PC-3 (cell line): ENCODE results near the gene SH3PXD2B. TPM values are rescaled to one million over a fixed set of nuclear protein-coding genes. Genes with fewer than 3 reads are reported as not detected.

Source experiments
- ATAC-seq: fragments of 200-7000 bp; cut with Tn5 transposase; 2 replicates; pipeline ENCODE4 v1.9.1; 2020; ENCODE audit warnings: mild to moderate bottlenecking, moderate library complexity
- BruUV-seq: library from RNA; stranded (reverse); fragments of 400-500 nt; replicated peaks from 2 replicates; lab custom pipeline; 2021; lab: Mats Ljungman, UMichigan
- CTCF ChIA-PET: fragments of 300-600 bp; sonication (Branson Sonifier 250); formaldehyde crosslinking; loops from one replicate; lab custom pipeline; 2022; ENCODE audit warnings: antibody characterized with exemption; lab: Charles Lee
- POLR2A ChIA-PET: fragments of 300-600 bp; sonication (Branson Sonifier 250); formaldehyde crosslinking; loops from one replicate; lab custom pipeline; 2022; ENCODE audit warnings: antibody characterized with exemption; ENCODE audit not compliant: unreplicated experiment; lab: Charles Lee
- DNase-seq: peaks from one replicate; pipeline ENCODE4 v3.0.0-alpha.2; 2015
- H2AFZ ChIP-seq: fragments of 300-600 bp; sonication (generic); 2 replicates; pipeline ENCODE4 v1.6.0; 2016; ENCODE audit warnings: antibody characterized with exemption, low read length
- H3F3A ChIP-seq: fragments of 300-600 bp; sonication (generic); one replicate; pipeline ENCODE4 v1.6.0; 2017; ENCODE audit warnings: antibody characterized with exemption, low read length, control low read depth, mild to moderate bottlenecking; ENCODE audit not compliant: unreplicated experiment
- H3K27ac ChIP-seq: fragments of 300-600 bp; sonication (generic); 2 replicates; pipeline ENCODE4 v1.5.1; 2016; ENCODE audit warnings: mild to moderate bottlenecking, low read length
- H3K27me3 ChIP-seq: fragments of 300-600 bp; sonication (generic); 2 replicates; pipeline ENCODE4 v1.6.1; 2016; ENCODE audit warnings: low read length, mixed read lengths
- H3K36me3 ChIP-seq: fragments of 300-600 bp; sonication (generic); 2 replicates; pipeline ENCODE4 v1.6.1; 2016; ENCODE audit warnings: low read depth, mixed run types, low read length, mixed read lengths
- H3K4me1 ChIP-seq: fragments of 300-600 bp; sonication (generic); 2 replicates; pipeline ENCODE4 v1.5.1; 2016; ENCODE audit warnings: low read length; ENCODE audit not compliant: insufficient read depth
- H3K4me2 ChIP-seq: fragments of 300-600 bp; sonication (generic); 2 replicates; pipeline ENCODE4 v1.6.0; 2016; ENCODE audit warnings: low read length
- H3K4me3 ChIP-seq: fragments of 300-600 bp; sonication (generic); 2 replicates; pipeline ENCODE4 v1.5.1; 2016; ENCODE audit warnings: mild to moderate bottlenecking, low read length, mixed read lengths
- H3K79me2 ChIP-seq: fragments of 300-600 bp; sonication (generic); 2 replicates; pipeline ENCODE4 v1.6.1; 2017; ENCODE audit warnings: low read length, mixed read lengths
- H3K9ac ChIP-seq: fragments of 300-600 bp; sonication (generic); 2 replicates; pipeline ENCODE4 v1.6.0; 2016; ENCODE audit warnings: mild to moderate bottlenecking, low read length
- H3K9me2 ChIP-seq: fragments of 300-600 bp; sonication (generic); replicated peaks from 2 replicates; pipeline ENCODE4 v1.6.1; 2016; ENCODE audit warnings: mixed run types, low read length, mixed read lengths
- H3K9me3 ChIP-seq: fragments of 300-600 bp; sonication (generic); 2 replicates; pipeline ENCODE4 v1.6.1; 2016; ENCODE audit warnings: low read length, mixed read lengths
- H4K20me1 ChIP-seq: fragments of 300-600 bp; sonication (generic); 2 replicates; pipeline ENCODE4 v1.6.1; 2016; ENCODE audit warnings: low read length, mixed read lengths
- CTCF ChIP-seq: fragments of 300-600 bp; sonication (generic); conservative IDR thresholded peaks from 2 replicates; pipeline ENCODE4 v1.5.1; 2017; ENCODE audit warnings: antibody characterized with exemption, low read depth, mild to moderate bottlenecking, low read length
- EZH2 ChIP-seq: fragments of 300-600 bp; sonication (generic); IDR thresholded peaks from one replicate; pipeline ENCODE4 v1.6.1; 2017; ENCODE audit warnings: antibody characterized with exemption, mild to moderate bottlenecking, low read length; ENCODE audit not compliant: unreplicated experiment
- EZH2phosphoT487 ChIP-seq: fragments of 300-600 bp; sonication (generic); IDR thresholded peaks from 2 replicates; pipeline ENCODE4 v1.6.1; 2018; ENCODE audit warnings: mild to moderate bottlenecking, antibody characterized with exemption, low read length, borderline replicate concordance
- intact Hi-C: fragments of 100-400 bp; cut with micrococcal nuclease; formaldehyde crosslinking; loops from 2 replicates; pipeline ENCODE4 v1.9.0; 2023
- total RNA-seq: library from RNA; depleted of rRNA; stranded (reverse); fragments of >200 nt; gene quantifications from 2 replicates; pipeline ENCODE4 v1.2.3, GENCODE V29; 2014

SH3PXD2B gene
- total RNA-seq, 1 experiment from 2014 or later: 9.8 TPM

- intact Hi-C loops: loop anchor here (5.0 kb wide), 1 partner anchor 383 kb away; no protein-coding TSS in a partner anchor
- Histone ChIP-seq H3K27ac (no peak overlapping the region), H3K9ac (no peak overlapping the region), H3K79me2 (no peaks in the 10 kb centered on the region), H2AFZ (no peak overlapping the region), H3K4me2 (no peak overlapping the region), H3K9me2 (no peaks in the 10 kb centered on the region), H3K4me3 (no peak overlapping the region), H3K27me3 (no peaks in the 10 kb centered on the region), H3K4me1 (peaks cover 3% of the 10 kb centered on the region), H3F3A (no peaks in the 10 kb centered on the region), H4K20me1 (no peaks in the 10 kb centered on the region), H3K36me3 (no peaks in the 10 kb centered on the region), H3K9me3 (no peaks in the 10 kb centered on the region)
- BruUV-seq: no TSS peak
- CTCF ChIA-PET: no interaction called here
- ATAC-seq (no peak), DNase-seq (no peak)
- POLR2A ChIA-PET: no interaction called here
- TF ChIP-seq CTCF (no peak), EZH2 (no peak), EZH2phosphoT487 (no peak)
These were observed 159.5 kb downstream of the SH3PXD2B start for GRCh38 chr5:172294831-172295230.

GRCh38 chr5:172293745-172294342 is 160.5 kb downstream of the SH3PXD2B start:
- H3F3A ChIP-seq: no peaks in the 10 kb centered on the region
- no peaks in the 10 kb centered on the region for H3K9me2 ChIP-seq
- intact Hi-C loops: loop anchor here (1.0 to 5.0 kb wide), 3 partner anchors 106 to 382 kb away; partner anchors contain the start of gene STK10
- no peaks in the 10 kb centered on the region for H3K4me1 ChIP-seq
- no peaks in the 10 kb centered on the region for H3K36me3 ChIP-seq
- no peak for DNase-seq
- no peaks in the 10 kb centered on the region for H3K9me3 ChIP-seq
- H3K27me3 ChIP-seq: no peaks in the 10 kb centered on the region
- no peak overlapping the region for H2AFZ ChIP-seq
- H3K79me2 ChIP-seq: no peaks in the 10 kb centered on the region
- H3K4me2 ChIP-seq: no peak overlapping the region
- ATAC-seq: no peak
- CTCF ChIA-PET: interaction anchor here (0.7 to 1.1 kb wide), 4 partner anchors 11 to 105 kb away, joined by 3 to 7 read pairs (median 3); partner anchors contain the start of genes STK10 and UBTD2
- H3K4me3 ChIP-seq: no peak overlapping the region
- POLR2A ChIA-PET: no interaction called here
- no peak overlapping the region for H3K27ac ChIP-seq
- no peaks in the 10 kb centered on the region for H4K20me1 ChIP-seq
- BruUV-seq: no TSS peak
- TF ChIP-seq EZH2 (no peak), CTCF (no peak), EZH2phosphoT487 (no peak)
- H3K9ac ChIP-seq: no peak overlapping the region
